ENCODE data around the gene NXPE1. TPM values are rescaled to one million over a fixed set of nuclear protein-coding genes. Genes with fewer than 3 reads are reported as not detected.
"Not testable (repeated sequence)": the region's sequence is repeated elsewhere in the genome, so short reads cannot be mapped to it uniquely, and the experiment has no call there.

Gene NXPE1
- total RNA-seq, 2 experiments from 2014 or later: not detected

DNA sequence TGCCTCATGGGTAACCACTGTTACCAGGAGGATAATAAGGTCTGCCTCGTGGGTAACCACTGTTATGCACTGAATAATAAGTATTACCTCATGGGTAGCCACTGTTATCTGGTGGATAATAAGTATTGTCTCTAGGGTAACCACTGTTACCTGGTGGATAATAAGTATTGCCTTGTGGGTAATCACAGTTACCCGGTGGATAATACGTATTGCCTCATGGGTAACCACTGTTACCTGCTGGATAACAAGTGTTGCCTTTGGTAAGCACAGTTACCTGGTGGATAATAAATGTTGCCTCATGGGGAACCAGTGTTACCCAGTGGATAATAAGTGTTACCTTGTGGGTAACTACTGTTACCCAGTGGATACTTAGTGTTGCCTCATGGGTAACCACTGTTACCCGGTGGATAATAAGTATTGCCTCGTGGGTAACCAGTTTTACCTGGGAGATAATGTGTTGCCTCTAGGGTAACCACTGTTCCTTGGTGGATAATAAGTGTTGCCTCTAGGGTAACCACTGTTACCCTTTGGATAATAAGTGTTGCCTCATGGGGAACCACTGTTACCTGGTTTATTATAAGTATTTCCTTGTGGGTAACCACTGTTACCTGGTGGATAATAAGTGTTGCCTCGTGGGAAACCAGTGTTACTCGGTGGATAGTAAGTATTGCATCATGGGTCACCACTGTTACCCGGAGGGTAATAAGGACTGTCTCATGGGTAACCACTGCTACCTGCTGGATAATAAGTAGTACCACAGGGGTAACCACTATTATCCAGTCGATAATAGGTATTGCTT is 46.5 kb upstream of the NXPE1 start:
- TF ChIP-seq, protein P1, sequence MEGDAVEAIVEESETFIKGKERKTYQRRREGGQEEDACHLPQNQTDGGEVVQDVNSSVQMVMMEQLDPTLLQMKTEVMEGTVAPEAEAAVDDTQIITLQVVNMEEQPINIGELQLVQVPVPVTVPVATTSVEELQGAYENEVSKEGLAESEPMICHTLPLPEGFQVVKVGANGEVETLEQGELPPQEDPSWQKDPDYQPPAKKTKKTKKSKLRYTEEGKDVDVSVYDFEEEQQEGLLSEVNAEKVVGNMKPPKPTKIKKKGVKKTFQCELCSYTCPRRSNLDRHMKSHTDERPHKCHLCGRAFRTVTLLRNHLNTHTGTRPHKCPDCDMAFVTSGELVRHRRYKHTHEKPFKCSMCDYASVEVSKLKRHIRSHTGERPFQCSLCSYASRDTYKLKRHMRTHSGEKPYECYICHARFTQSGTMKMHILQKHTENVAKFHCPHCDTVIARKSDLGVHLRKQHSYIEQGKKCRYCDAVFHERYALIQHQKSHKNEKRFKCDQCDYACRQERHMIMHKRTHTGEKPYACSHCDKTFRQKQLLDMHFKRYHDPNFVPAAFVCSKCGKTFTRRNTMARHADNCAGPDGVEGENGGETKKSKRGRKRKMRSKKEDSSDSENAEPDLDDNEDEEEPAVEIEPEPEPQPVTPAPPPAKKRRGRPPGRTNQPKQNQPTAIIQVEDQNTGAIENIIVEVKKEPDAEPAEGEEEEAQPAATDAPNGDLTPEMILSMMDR (IDR thresholded peaks at IDR 0.05): no peak
- no peak overlapping the region for H3K4me3 Mint-ChIP-seq
- no peaks in the 10 kb centered on the region for H3K36me3 Mint-ChIP-seq (ENCODE audit: low read depth)
- H3K27me3 Mint-ChIP-seq: no peaks in the 10 kb centered on the region
- ChIA-PET POLR2A (no interaction called here), CTCF (no interaction called here)
- no peaks in the 10 kb centered on the region for H3K4me1 Mint-ChIP-seq (ENCODE audit: low read depth)
- no peak for DNase-seq
- H3K9me3 Mint-ChIP-seq: peaks cover 4% of the 10 kb centered on the region
- intact Hi-C loops (cut with micrococcal nuclease): no loop called here
- ATAC-seq: no peak
- H3K27ac Mint-ChIP-seq: no peak overlapping the region

DNA sequence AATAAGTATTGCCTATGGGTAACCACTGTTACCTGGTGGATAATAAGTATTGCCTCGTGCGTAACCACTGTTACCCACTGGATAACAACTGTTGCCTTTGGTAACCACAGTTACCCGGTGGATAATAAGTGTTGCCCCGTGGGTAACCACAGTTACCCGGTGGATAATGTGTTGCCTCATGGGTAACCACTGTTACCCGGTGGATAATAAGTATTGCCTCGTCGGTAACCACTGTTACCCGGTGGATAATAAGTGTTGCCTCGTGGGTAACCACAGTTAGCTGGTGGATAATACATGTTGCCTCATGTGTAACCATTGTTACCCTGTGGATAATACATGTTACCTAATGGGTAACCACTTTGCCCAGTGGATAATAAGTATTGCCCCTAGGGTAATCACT is 45.7 kb upstream of the NXPE1 start:
- H3K27ac Mint-ChIP-seq: no peak overlapping the region
- H3K9me3 Mint-ChIP-seq: peaks cover 2% of the 10 kb centered on the region
- ChIA-PET CTCF (no interaction called here), POLR2A (no interaction called here)
- TF ChIP-seq, protein P1 (IDR thresholded peaks at IDR 0.05): no peak
- intact Hi-C loops (cut with micrococcal nuclease): no loop called here
- H3K4me3 Mint-ChIP-seq: no peak overlapping the region
- H3K4me1 Mint-ChIP-seq (ENCODE audit: low read depth): no peaks in the 10 kb centered on the region
- no peak for ATAC-seq
- H3K36me3 Mint-ChIP-seq (ENCODE audit: low read depth): no peaks in the 10 kb centered on the region
- DNase-seq: no peak
- no peaks in the 10 kb centered on the region for H3K27me3 Mint-ChIP-seq

DNA sequence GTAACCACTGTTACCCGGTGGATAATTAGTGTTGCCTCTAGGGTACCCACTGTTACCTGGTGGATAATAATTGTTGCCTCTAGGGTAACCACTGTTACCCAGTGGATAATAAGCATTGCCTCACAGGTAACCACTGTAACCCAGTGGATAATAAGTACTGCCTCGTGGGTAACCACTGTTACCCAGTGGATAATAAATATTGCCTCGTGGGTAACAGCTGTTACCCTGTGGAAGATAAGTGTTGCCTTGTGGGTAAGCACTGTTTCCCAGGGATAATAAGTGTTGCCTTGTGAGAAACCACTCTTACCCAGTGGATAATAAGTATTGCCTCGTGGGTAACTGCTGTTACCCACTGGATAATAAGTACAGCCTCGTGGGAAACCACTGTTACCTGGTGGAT is 45.2 kb upstream of the NXPE1 start:
- H3K36me3 Mint-ChIP-seq (ENCODE audit: low read depth): no peaks in the 10 kb centered on the region

DNA sequence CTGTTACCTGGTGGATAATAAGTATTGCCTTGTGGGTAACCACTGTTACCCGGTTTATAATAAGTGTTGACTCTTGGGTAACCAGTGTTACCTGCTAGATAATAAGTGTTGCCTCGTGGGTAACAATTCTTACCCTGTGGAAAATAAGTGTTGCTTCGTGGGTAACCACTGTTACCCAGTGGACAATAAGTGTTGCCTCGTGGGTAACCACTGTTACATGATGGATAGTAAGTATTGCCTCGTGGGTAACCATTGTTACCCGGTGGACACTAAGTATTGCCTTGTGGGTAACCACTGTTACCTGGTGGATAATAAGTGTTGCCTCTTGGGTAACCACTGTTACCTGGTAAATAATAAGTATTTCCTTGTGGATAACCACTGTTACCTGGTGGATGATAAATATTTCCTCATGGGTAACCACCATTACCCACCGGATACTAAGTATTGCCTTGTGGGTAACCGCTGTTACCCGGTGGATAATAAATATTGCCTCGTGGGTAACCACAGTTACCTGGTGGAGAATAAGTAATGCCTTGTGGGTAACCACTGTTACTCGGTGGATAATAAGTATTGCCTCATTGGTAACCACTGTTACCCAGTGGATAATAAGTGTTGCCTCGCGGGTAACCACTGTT is 44.6 kb upstream of the NXPE1 start:
- Mint-ChIP-seq H3K27me3 (no peaks in the 10 kb centered on the region), H3K27ac (no peak overlapping the region), H3K36me3 (ENCODE audit: low read depth) (no peaks in the 10 kb centered on the region), H3K4me3 (no peak overlapping the region), H3K9me3 (peaks cover 2% of the 10 kb centered on the region), H3K4me1 (ENCODE audit: low read depth) (no peaks in the 10 kb centered on the region)
- ChIA-PET CTCF (no interaction called here), POLR2A (no interaction called here)
- intact Hi-C loops (cut with micrococcal nuclease): no loop called here
- ATAC-seq: no peak
- no peak for DNase-seq
- TF ChIP-seq, protein P1 (IDR thresholded peaks at IDR 0.05): no peak

More for the DNA sequence above, 45.2 kb upstream of the NXPE1 start:
- DNase-seq (no peak), ATAC-seq (no peak)
- intact Hi-C loops (cut with micrococcal nuclease): no loop called here
- ChIA-PET POLR2A (no interaction called here), CTCF (no interaction called here)
- no peak overlapping the region for H3K4me3 Mint-ChIP-seq
- no peaks in the 10 kb centered on the region for H3K27me3 Mint-ChIP-seq
- TF ChIP-seq, protein P1 (IDR thresholded peaks at IDR 0.05): no peak
- H3K27ac Mint-ChIP-seq: no peak overlapping the region
- no peaks in the 10 kb centered on the region for H3K4me1 Mint-ChIP-seq (ENCODE audit: low read depth)
- peaks cover 2% of the 10 kb centered on the region for H3K9me3 Mint-ChIP-seq

DNA sequence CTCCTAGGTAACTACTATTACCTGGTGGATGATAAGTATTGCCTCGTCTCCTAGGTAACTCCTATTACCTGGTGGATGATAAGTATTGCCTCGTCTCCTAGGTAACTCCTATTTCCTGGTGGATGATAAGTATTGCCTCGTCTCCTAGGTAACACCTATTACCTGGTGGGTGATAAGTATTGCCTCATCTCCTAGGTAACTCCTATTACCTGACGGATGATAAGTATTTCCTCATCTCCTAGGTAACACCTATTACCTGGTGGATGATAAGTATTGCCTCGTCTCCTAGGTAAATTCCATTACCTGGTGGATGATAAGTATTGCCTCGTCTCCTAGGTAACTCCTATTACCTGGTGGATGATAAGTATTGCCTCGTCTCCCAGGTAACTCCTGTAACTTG is 43.5 kb upstream of the NXPE1 start:
- H3K27ac Mint-ChIP-seq; H3K4me1 Mint-ChIP-seq (ENCODE audit: low read depth); POLR2A ChIA-PET; DNase-seq; ATAC-seq; H3K9me3 Mint-ChIP-seq; CTCF ChIA-PET; intact Hi-C loops (cut with micrococcal nuclease); H3K27me3 Mint-ChIP-seq; H3K4me3 Mint-ChIP-seq; H3K36me3 Mint-ChIP-seq (ENCODE audit: low read depth): not testable (repeated sequence)
